Cardiac fibroblast (primary cell): Measurements from ENCODE around the gene HS3ST5.

Experiments
- DNase-seq, 2 donors: peaks; one replicate each; pipeline versions ENCODE4 v3.0.0 to v3.0.0-alpha.2; 2010; ENCODE audit warnings: low read depth in 2 of 2
- H3K4me3 ChIP-seq, 2 donors: replicated peaks in 1 of 2; 1 replicate in 1 of 2; 2 replicates in 1 of 2; pipeline ENCODE4 v1.5.1; 2011; ENCODE audit warnings: low read depth in 2 of 2, low read length in 2 of 2, mild to moderate bottlenecking in 2 of 2, moderate library complexity in 1 of 2
- CTCF ChIP-seq: IDR thresholded peaks from one replicate; pipeline ENCODE4 v1.5.1; 2011; ENCODE audit warnings: low read depth, mild to moderate bottlenecking, low read length, inconsistent platforms

The HS3ST5 gene

GRCh38 chr6:114272582-114272981 lies 70.2 kb downstream of the HS3ST5 start:
- no peak overlapping the region for H3K4me3 ChIP-seq
- TF ChIP-seq CTCF: no peak

GRCh38 chr6:114271405-114271804 lies 71.4 kb downstream of the HS3ST5 start:
- no peak overlapping the region for H3K4me3 ChIP-seq
- no peak for DNase-seq
- no peak for TF ChIP-seq CTCF

More at GRCh38 chr6:114272582-114272981, 70.2 kb downstream of the HS3ST5 start:
- DNase-seq: no peak

GRCh38 chr6:114267897-114268296 lies 74.9 kb downstream of the HS3ST5 start:
- H3K4me3 ChIP-seq: no peak overlapping the region
- DNase-seq: no peak
- TF ChIP-seq CTCF: no peak

GRCh38 chr6:114260810-114261209 lies 82.0 kb downstream of the HS3ST5 start:
- H3K4me3 ChIP-seq: no peak overlapping the region
- no peak for DNase-seq

DNA sequence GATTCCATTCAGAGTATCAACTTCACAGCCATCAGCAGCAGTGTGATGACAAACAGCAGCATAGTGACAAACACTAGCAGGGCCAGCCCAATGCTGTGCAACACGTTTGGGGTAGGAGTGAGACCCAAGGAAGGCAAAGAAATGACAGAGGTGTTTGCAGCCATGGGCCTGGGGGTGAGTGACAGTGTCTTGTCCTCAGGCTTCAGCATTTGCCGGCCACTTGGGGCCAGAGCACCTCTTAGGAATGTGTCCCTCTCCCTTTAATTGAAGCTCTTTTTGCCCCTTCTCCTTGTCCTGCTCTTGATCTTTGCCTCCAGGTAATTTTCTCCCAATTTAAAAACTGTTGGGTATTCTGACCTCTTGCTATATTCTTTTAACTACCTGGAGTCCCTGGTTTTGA lies 84.4 kb downstream of the HS3ST5 start:
- no peak for DNase-seq
- no peak for TF ChIP-seq CTCF
- H3K4me3 ChIP-seq: no peak overlapping the region

More at GRCh38 chr6:114260810-114261209, 82.0 kb downstream of the HS3ST5 start:
- TF ChIP-seq CTCF: no peak

DNA sequence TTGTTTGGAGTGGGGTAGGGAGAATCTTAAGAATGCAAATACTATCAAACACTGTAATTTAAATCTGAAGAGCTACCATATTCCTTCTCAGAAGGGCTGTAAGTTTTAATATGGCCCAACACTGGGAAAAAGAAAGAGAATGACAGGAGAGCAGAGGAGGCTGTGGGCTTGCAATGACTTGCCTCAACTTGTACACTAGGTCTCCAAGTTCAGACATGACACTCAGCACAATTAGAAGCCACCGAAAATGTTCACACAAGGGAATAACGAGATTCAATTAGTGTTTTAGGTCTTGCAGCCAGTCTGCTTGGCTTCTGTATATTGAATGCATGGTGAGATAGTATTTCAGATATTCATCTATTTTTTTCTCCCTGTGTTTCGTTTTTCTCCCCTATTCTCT lies 89.4 kb downstream of the HS3ST5 start:
- TF ChIP-seq CTCF: no peak
- DNase-seq: no peak

GRCh38 chr6:114249522-114249921 lies 93.3 kb downstream of the HS3ST5 start:
- H3K4me3 ChIP-seq: no peak overlapping the region
- no peak for DNase-seq
- TF ChIP-seq CTCF: no peak

More for the DNA sequence above, 89.4 kb downstream of the HS3ST5 start:
- no peak overlapping the region for H3K4me3 ChIP-seq
